SU-DHL-6 (cell line): Measurements from ENCODE around the gene MARCHF3.

Experiments
- H2AFZ ChIP-seq: fragments of 200-600 bp; sonication (generic); 2 replicates; pipeline ENCODE4 v1.6.1; 2014; ENCODE audit warnings: low read depth, mild to moderate bottlenecking, moderate library complexity, mixed read lengths, antibody characterized with exemption, low read length; ENCODE audit not compliant: severe bottlenecking
- H3F3A ChIP-seq: fragments of 200-600 bp; shearing (Covaris generic); 2 replicates; pipeline ENCODE4 v1.6.0; 2016; ENCODE audit warnings: antibody characterized with exemption, mild to moderate bottlenecking; ENCODE audit not compliant: insufficient read depth
- H3K27ac ChIP-seq: fragments of 200-600 bp; sonication (generic); 2 replicates; pipeline ENCODE4 v1.5.1; 2016; ENCODE audit warnings: low read depth, mild to moderate bottlenecking, low read length, moderate library complexity, mixed read lengths
- H3K27me3 ChIP-seq: fragments of 200-600 bp; sonication (generic), shearing (Covaris generic); 2 replicates; pipeline ENCODE4 v1.6.0; 2014; ENCODE audit warnings: mild to moderate bottlenecking, low read length
- H3K36me3 ChIP-seq: fragments of 200-600 bp; sonication (generic); 2 replicates; pipeline ENCODE4 v1.6.1; 2014; ENCODE audit warnings: mild to moderate bottlenecking, low read length, mixed read lengths
- H3K4me2 ChIP-seq: fragments of 300-600, 200-600 bp; shearing (Covaris generic), sonication (generic); 2 replicates; pipeline ENCODE4 v1.6.0; 2014; ENCODE audit warnings: low read length, low read depth, mild to moderate bottlenecking; ENCODE audit not compliant: poor library complexity, severe bottlenecking
- H3K4me3 ChIP-seq: fragments of 200-600 bp; sonication (generic); 2 replicates; pipeline ENCODE4 v1.5.1; 2014; ENCODE audit warnings: antibody characterized with exemption, low read length, mild to moderate bottlenecking, mixed read lengths; ENCODE audit not compliant: insufficient read depth, poor library complexity, severe bottlenecking
- H3K79me2 ChIP-seq: fragments of 200-600 bp; sonication (generic); 2 replicates; pipeline ENCODE4 v1.6.1; 2014; ENCODE audit warnings: mild to moderate bottlenecking, low read length, moderate library complexity; ENCODE audit not compliant: insufficient read depth
- H3K9ac ChIP-seq: fragments of 200-600 bp; sonication (generic); 2 replicates; pipeline ENCODE4 v1.7.0; 2014; ENCODE audit warnings: mild to moderate bottlenecking, low read length
- H3K9me2 ChIP-seq: fragments of 200-600 bp; sonication (generic); replicated peaks from 2 replicates; pipeline ENCODE4 v1.6.1; 2014; ENCODE audit warnings: low read length; ENCODE audit not compliant: insufficient read depth
- H3K9me3 ChIP-seq: fragments of 200-600 bp; sonication (generic); 2 replicates; pipeline ENCODE4 v1.6.1; 2014; ENCODE audit warnings: low read length, mixed read lengths; ENCODE audit not compliant: insufficient read depth
- H4K20me1 ChIP-seq: fragments of 200-600 bp; sonication (generic); 2 replicates; pipeline ENCODE4 v1.6.1; 2014; ENCODE audit warnings: low read depth, mild to moderate bottlenecking, antibody characterized with exemption, low read length, moderate library complexity, mixed read lengths
- CTCF ChIP-seq: fragments of 200-600 bp; sonication (generic); IDR thresholded peaks from one replicate; pipeline ENCODE4 v1.5.1; 2017; ENCODE audit warnings: antibody characterized with exemption, mild to moderate bottlenecking, low read length, moderate library complexity; ENCODE audit not compliant: insufficient read depth, poor library complexity, severe bottlenecking
- EZH2phosphoT487 ChIP-seq: fragments of 200-600 bp; sonication (generic), shearing (Covaris generic); conservative IDR thresholded peaks from 2 replicates; pipeline ENCODE4 v1.6.1; 2018; ENCODE audit warnings: mild to moderate bottlenecking, antibody characterized with exemption, low read length, moderate library complexity, mixed read lengths

Gene MARCHF3

GRCh38 chr5:126866851-126867636 lies 163.3 kb downstream of the MARCHF3 start:
- Histone ChIP-seq H3F3A (no peaks in the 10 kb centered on the region), H3K9me2 (no peaks in the 10 kb centered on the region), H3K9me3 (no peaks in the 10 kb centered on the region)

GRCh38 chr5:126865299-126865698 lies 165.1 kb downstream of the MARCHF3 start:
- Histone ChIP-seq H3K79me2 (no peaks in the 10 kb centered on the region), H3K27ac (no peak overlapping the region), H4K20me1 (no peaks in the 10 kb centered on the region), H3K27me3 (no peaks in the 10 kb centered on the region), H3K4me2 (no peak overlapping the region), H3K36me3 (no peaks in the 10 kb centered on the region), H3K9ac (no peak overlapping the region), H3K4me3 (no peak overlapping the region), H3F3A (no peaks in the 10 kb centered on the region), H2AFZ (no peak overlapping the region), H3K9me2 (no peaks in the 10 kb centered on the region), H3K9me3 (no peaks in the 10 kb centered on the region)
- TF ChIP-seq EZH2phosphoT487: no peak
- TF ChIP-seq CTCF: no peak

More at GRCh38 chr5:126866851-126867636, 163.3 kb downstream of the MARCHF3 start:
- Histone ChIP-seq H3K4me3 (no peak overlapping the region), H3K4me2 (no peak overlapping the region), H3K79me2 (no peaks in the 10 kb centered on the region), H3K27me3 (no peaks in the 10 kb centered on the region), H2AFZ (no peak overlapping the region), H3K36me3 (no peaks in the 10 kb centered on the region), H3K27ac (no peak overlapping the region), H3K9ac (no peak overlapping the region), H4K20me1 (no peaks in the 10 kb centered on the region)
- TF ChIP-seq CTCF (no peak), EZH2phosphoT487 (no peak)

- Histone ChIP-seq H3K27ac (no peak overlapping the region), H3K36me3 (no peaks in the 10 kb centered on the region), H3K4me3 (no peak overlapping the region), H3K9me3 (no peaks in the 10 kb centered on the region), H3K27me3 (no peaks in the 10 kb centered on the region), H3K79me2 (no peaks in the 10 kb centered on the region), H3F3A (no peaks in the 10 kb centered on the region), H3K9me2 (no peaks in the 10 kb centered on the region), H3K9ac (no peak overlapping the region), H4K20me1 (no peaks in the 10 kb centered on the region), H3K4me2 (no peak overlapping the region), H2AFZ (no peak overlapping the region)
- no peak for TF ChIP-seq EZH2phosphoT487
- TF ChIP-seq CTCF: no peak
These were observed 166.2 kb downstream of the MARCHF3 start for GRCh38 chr5:126864042-126864688.
